Thyroid gland (tissue), 4 donors: ENCODE measurements around the gene NPC2. TPM values are rescaled to one million over a fixed set of nuclear protein-coding genes. Genes with fewer than 3 reads are reported as not detected.

Experiments used
- DNase-seq, 2 donors: peaks; one replicate each; pipeline ENCODE4 v3.0.0-alpha.2; 2019
- H3K27ac ChIP-seq, 3 donors: fragments of 200-600 bp; sonication (generic); 1 replicate in 2 of 3; 2 replicates in 1 of 3; pipeline ENCODE4 v1.5.1; 2016 to 2019; ENCODE audit warnings: mild to moderate bottlenecking in 1 of 3, moderate library complexity in 1 of 3
- H3K27me3 ChIP-seq: fragments of 200-600 bp; sonication (generic); one replicate; pipeline ENCODE4 v1.5.1; 2019
- H3K36me3 ChIP-seq, 2 donors: fragments of 200-600 bp; sonication (generic); one replicate each; pipeline ENCODE4 v1.5.1; 2016 to 2019
- H3K4me1 ChIP-seq, 2 donors: fragments of 200-600 bp; sonication (generic); one replicate each; pipeline ENCODE4 v1.5.1; 2017 to 2019
- H3K4me3 ChIP-seq, 3 donors: fragments of 200-600 bp; sonication (generic); replicated peaks in 1 of 3; 1 replicate in 2 of 3; 2 replicates in 1 of 3; pipeline ENCODE4 v1.5.1; 2016; ENCODE audit warnings: mild to moderate bottlenecking in 1 of 3
- H3K9me3 ChIP-seq: fragments of 200-600 bp; sonication (generic); one replicate; pipeline ENCODE4 v1.5.1; 2017
- CTCF ChIP-seq, 6 experiments: fragments of 200-600 bp in 3 of 6; fragments of 450-650 bp in 3 of 6; sonication (generic) in 3 of 6; IDR thresholded peaks; one replicate each; pipeline ENCODE4 v1.5.1; 2016 to 2019; ENCODE audit warnings: antibody characterized with exemption in 6 of 6, mild to moderate bottlenecking in 2 of 6, inconsistent platforms in 1 of 6, moderate library complexity in 1 of 6
- POLR2A ChIP-seq, 2 donors: fragments of 450-650 bp; IDR thresholded peaks; one replicate each; pipeline ENCODE4 v1.6.1; 2017; ENCODE audit warnings: antibody characterized with exemption in 2 of 2, mild to moderate bottlenecking in 2 of 2, moderate library complexity in 1 of 2
- WGBS, 2 donors: methylation state at CpG; one replicate each; pipeline ENCODE4 v1.1.5; 2017; 5-methylcytosine and 5-hydroxymethylcytosine counted together
- intact Hi-C: fragments of 100-400 bp; cut with DNase I; formaldehyde crosslinking; loops from one replicate; pipeline ENCODE4 v1.15.1; 2023
- total RNA-seq, 4 donors: library from RNA; depleted of rRNA; stranded (reverse); fragments of >200 nt; gene quantifications; one replicate each; pipeline ENCODE4 v1.2.3, GENCODE V29; 2016

Gene NPC2
- total RNA-seq, 4 donors from 2014 or later, result 583 to 1,617 (median 793) TPM

GRCh38 chr14:74442757-74443156 lies 50.3 kb downstream of the NPC2 start:
- H3K27me3 ChIP-seq, result no peaks in the 10 kb centered on the region
- DNase-seq, result no peak
- H3K9me3 ChIP-seq, result no peaks in the 10 kb centered on the region
- no peak overlapping the region for H3K27ac ChIP-seq
- no peaks in the 10 kb centered on the region for H3K36me3 ChIP-seq
- intact Hi-C loops, result no loop called here
- TF ChIP-seq CTCF (IDR thresholded peaks at IDR 0.05), result no peak
- TF ChIP-seq POLR2A (IDR thresholded peaks at IDR 0.05), result no peak
- H3K4me3 ChIP-seq, result no peak overlapping the region
- H3K4me1 ChIP-seq, result peaks cover 0 to 7% of the 10 kb centered on the region in 2 donors

GRCh38 chr14:74441113-74441512 lies 52.0 kb downstream of the NPC2 start:
- TF ChIP-seq CTCF (IDR thresholded peaks at IDR 0.05) (no peak), POLR2A (IDR thresholded peaks at IDR 0.05) (no peak)
- intact Hi-C loops, result no loop called here

GRCh38 chr14:74438351-74438915 lies 54.7 kb downstream of the NPC2 start:
- H3K27me3 ChIP-seq, result no peaks in the 10 kb centered on the region
- 65 to 71% methylated on average over 3 of the region's 3 CpGs for WGBS, 2 donors
- peaks cover 0 to 5% of the 10 kb centered on the region in 2 donors for H3K4me1 ChIP-seq
- no peak for DNase-seq
- no peaks in the 10 kb centered on the region for H3K36me3 ChIP-seq
- H3K27ac ChIP-seq, result no peak overlapping the region
- H3K9me3 ChIP-seq, result no peaks in the 10 kb centered on the region
- TF ChIP-seq CTCF (IDR thresholded peaks at IDR 0.05) (no peak), POLR2A (IDR thresholded peaks at IDR 0.05) (no peak)
- intact Hi-C loops, result no loop called here
- H3K4me3 ChIP-seq, result no peak overlapping the region

More at GRCh38 chr14:74441113-74441512, 52.0 kb downstream of the NPC2 start:
- Histone ChIP-seq H3K36me3 (no peaks in the 10 kb centered on the region), H3K9me3 (no peaks in the 10 kb centered on the region), H3K27ac (no peak overlapping the region), H3K27me3 (no peaks in the 10 kb centered on the region), H3K4me1 (peaks cover 0 to 7% of the 10 kb centered on the region in 2 donors), H3K4me3 (no peak overlapping the region)
- DNase-seq, result no peak
- WGBS, 2 donors, result 90 to 92% methylated on average over 3 of the region's 3 CpGs

GRCh38 chr14:74437496-74438053 lies 55.5 kb downstream of the NPC2 start:
- Histone ChIP-seq H3K36me3 (no peaks in the 10 kb centered on the region), H3K9me3 (no peaks in the 10 kb centered on the region), H3K4me3 (no peak overlapping the region), H3K27ac (no peak overlapping the region), H3K4me1 (no peaks in the 10 kb centered on the region), H3K27me3 (no peaks in the 10 kb centered on the region)
- no peak for DNase-seq
- 25 to 39% methylated on average over 3 of the region's 3 CpGs for WGBS, 2 donors
- TF ChIP-seq CTCF (IDR thresholded peaks at IDR 0.05) (no peak), POLR2A (IDR thresholded peaks at IDR 0.05) (no peak)
- intact Hi-C loops, result no loop called here

- intact Hi-C loops, result no loop called here
- no peak for DNase-seq
Measured at GRCh38 chr14:74434294-74434693, 58.8 kb downstream of the NPC2 start.

More at GRCh38 chr14:74434294-74434693, 58.8 kb downstream of the NPC2 start:
- no peaks in the 10 kb centered on the region for H3K27me3 ChIP-seq
- no peaks in the 10 kb centered on the region for H3K4me1 ChIP-seq
- H3K36me3 ChIP-seq, result no peaks in the 10 kb centered on the region
- TF ChIP-seq POLR2A (IDR thresholded peaks at IDR 0.05) (no peak), CTCF (IDR thresholded peaks at IDR 0.05) (no peak)
- H3K27ac ChIP-seq, result no peak overlapping the region
- no peaks in the 10 kb centered on the region for H3K9me3 ChIP-seq
- no peak overlapping the region for H3K4me3 ChIP-seq
- WGBS, 2 donors, result 32 to 35% methylated on average over 2 of the region's 2 CpGs
